Neural cell (in vitro differentiated cells): Measurements from ENCODE around the gene MLPH.

Experiments
- EP300 ChIP-seq: fragments of 450-650 bp; conservative IDR thresholded peaks from 2 replicates; pipeline ENCODE4 v1.6.1; 2014; ENCODE audit warnings: antibody characterized with exemption, mild to moderate bottlenecking, moderate library complexity; ENCODE audit not compliant: poor library complexity, severe bottlenecking
- EZH2 ChIP-seq: fragments of 200-600, 300-800 bp; shearing (Covaris generic), sonication (generic); IDR thresholded peaks from 2 replicates; pipeline ENCODE4 v1.6.1; 2014; ENCODE audit warnings: antibody characterized with exemption, low read length, borderline replicate concordance, mild to moderate bottlenecking; ENCODE audit not compliant: insufficient read depth, poor library complexity, severe bottlenecking
- POLR2AphosphoS5 ChIP-seq: IDR thresholded peaks from 2 replicates; pipeline ENCODE4 v1.6.1; 2012
- REST ChIP-seq: IDR thresholded peaks from 2 replicates; pipeline ENCODE4 v1.6.1; 2012; ENCODE audit warnings: borderline replicate concordance
- TAF1 ChIP-seq: IDR thresholded peaks from 2 replicates; pipeline ENCODE4 v1.6.1; 2012; ENCODE audit warnings: low read depth
- TF ChIP-seq, protein P1 (sequence below): fragments of 450-650 bp; IDR thresholded peaks from 2 replicates; pipeline ENCODE4 v1.5.1; 2014; ENCODE audit warnings: antibody characterized with exemption, mild to moderate bottlenecking, moderate library complexity; ENCODE audit not compliant: poor library complexity, severe bottlenecking

DNA sequence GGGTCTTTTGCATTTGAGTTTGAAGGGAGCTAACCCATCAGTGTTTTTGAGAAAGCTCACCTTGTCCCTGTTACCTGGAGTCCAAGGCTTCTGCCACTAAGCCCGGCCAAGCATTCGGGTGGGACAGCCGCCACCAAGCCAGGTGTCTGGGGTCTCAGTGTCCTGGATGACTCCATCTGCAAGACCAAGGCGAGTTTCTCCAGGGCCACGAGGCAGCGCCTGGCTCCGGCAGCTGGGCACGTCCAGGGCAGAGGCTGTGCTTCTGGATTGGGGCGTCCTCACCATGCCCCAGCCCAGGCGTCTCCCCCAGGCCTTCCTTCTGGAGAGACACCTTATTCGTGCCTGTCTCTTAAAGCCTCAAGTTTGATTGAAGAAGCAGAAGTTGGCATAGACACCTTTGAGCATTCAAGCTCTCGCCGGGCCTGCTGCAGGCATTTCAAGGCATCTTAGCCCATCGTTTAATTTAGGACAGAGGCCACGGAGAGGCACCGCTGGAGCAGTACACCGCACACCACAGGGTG is 24.9 kb downstream of the MLPH start:
- TF ChIP-seq, protein P1, sequence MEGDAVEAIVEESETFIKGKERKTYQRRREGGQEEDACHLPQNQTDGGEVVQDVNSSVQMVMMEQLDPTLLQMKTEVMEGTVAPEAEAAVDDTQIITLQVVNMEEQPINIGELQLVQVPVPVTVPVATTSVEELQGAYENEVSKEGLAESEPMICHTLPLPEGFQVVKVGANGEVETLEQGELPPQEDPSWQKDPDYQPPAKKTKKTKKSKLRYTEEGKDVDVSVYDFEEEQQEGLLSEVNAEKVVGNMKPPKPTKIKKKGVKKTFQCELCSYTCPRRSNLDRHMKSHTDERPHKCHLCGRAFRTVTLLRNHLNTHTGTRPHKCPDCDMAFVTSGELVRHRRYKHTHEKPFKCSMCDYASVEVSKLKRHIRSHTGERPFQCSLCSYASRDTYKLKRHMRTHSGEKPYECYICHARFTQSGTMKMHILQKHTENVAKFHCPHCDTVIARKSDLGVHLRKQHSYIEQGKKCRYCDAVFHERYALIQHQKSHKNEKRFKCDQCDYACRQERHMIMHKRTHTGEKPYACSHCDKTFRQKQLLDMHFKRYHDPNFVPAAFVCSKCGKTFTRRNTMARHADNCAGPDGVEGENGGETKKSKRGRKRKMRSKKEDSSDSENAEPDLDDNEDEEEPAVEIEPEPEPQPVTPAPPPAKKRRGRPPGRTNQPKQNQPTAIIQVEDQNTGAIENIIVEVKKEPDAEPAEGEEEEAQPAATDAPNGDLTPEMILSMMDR = no peak
- TF ChIP-seq TAF1 (no peak), POLR2AphosphoS5 (no peak), EP300 (no peak), REST (no peak), EZH2 (no peak)
